Chondrocyte (in vitro differentiated cells): ENCODE results near the gene DPM1. TPM values are rescaled to one million over a fixed set of nuclear protein-coding genes. Genes with fewer than 3 reads are reported as not detected.
A peak's percentile ranks its signal among the peaks of the same experiment; 100 is the strongest.

Experiments used
- DNase-seq: peaks from one replicate; pipeline ENCODE4 v3.0.0; 2021; ENCODE audit warnings: mixed read lengths, low spot score
- H3K27ac Mint-ChIP-seq: one replicate; pipeline ENCODE4 v1.8.0; 2021; ENCODE audit warnings: mild to moderate bottlenecking, moderate library complexity, mixed read lengths; ENCODE audit not compliant: unreplicated experiment
- H3K27me3 Mint-ChIP-seq: 2 replicates; pipeline ENCODE4 v1.8.0; 2021; ENCODE audit warnings: low read depth, mixed read lengths
- H3K36me3 Mint-ChIP-seq: 2 replicates; pipeline ENCODE4 v1.8.0; 2021; ENCODE audit warnings: low read depth, mixed read lengths
- H3K4me1 Mint-ChIP-seq: 2 replicates; pipeline ENCODE4 v1.8.0; 2021; ENCODE audit warnings: low read depth, mild to moderate bottlenecking, mixed read lengths
- H3K4me3 Mint-ChIP-seq: one replicate; pipeline ENCODE4 v1.8.0; 2021; ENCODE audit warnings: mild to moderate bottlenecking, moderate library complexity, mixed read lengths; ENCODE audit not compliant: unreplicated experiment
- H3K9me3 Mint-ChIP-seq: 2 replicates; pipeline ENCODE4 v1.8.0; 2021; ENCODE audit warnings: low read depth, mixed read lengths
- total RNA-seq: library from RNA; stranded (reverse); gene quantifications from 3 replicates; pipeline ENCODE4 v1.2.1, GENCODE V29; 2021
- TF ChIP-seq, protein P1 (sequence below): fragments of 200-600 bp; sonication (generic); IDR thresholded peaks from 2 replicates; pipeline ENCODE4 v1.5.0; 2021; ENCODE audit warnings: antibody characterized with exemption, mild to moderate bottlenecking, moderate library complexity

The DPM1 gene
- total RNA-seq, 1 donor from 2014 or later: 40.5 TPM

DNA sequence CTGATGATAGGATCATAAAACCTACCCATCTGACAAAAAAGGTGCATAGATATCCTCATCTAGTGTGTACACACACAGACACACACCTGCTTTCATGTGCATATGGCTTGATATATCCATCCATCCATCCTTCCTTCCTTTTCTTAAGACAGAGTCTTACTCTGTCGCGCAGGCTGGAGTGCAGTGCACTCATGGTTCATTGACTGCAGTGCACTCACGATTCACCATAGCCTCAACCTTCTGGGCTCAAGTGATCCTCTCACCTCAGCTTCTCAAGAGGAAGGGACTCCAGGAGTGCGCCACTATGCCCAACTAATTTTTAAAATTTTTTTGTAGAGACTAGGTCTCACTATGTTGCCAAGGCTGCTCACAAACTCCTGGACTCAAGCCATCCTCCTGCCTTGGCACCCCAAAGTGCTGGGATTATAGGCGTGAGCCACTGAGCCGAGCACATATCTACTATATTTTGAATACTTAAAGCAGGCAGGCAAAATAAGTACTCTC is 54.2 kb downstream of the DPM1 start:
- Mint-ChIP-seq H3K4me1 (peaks cover 27% of the 10 kb centered on the region), H3K9me3 (no peaks in the 10 kb centered on the region), H3K27me3 (no peaks in the 10 kb centered on the region), H3K27ac (peak overlapping the region; percentile 54), H3K36me3 (peaks cover 14% of the 10 kb centered on the region), H3K4me3 (no peak overlapping the region)
- TF ChIP-seq, protein P1, sequence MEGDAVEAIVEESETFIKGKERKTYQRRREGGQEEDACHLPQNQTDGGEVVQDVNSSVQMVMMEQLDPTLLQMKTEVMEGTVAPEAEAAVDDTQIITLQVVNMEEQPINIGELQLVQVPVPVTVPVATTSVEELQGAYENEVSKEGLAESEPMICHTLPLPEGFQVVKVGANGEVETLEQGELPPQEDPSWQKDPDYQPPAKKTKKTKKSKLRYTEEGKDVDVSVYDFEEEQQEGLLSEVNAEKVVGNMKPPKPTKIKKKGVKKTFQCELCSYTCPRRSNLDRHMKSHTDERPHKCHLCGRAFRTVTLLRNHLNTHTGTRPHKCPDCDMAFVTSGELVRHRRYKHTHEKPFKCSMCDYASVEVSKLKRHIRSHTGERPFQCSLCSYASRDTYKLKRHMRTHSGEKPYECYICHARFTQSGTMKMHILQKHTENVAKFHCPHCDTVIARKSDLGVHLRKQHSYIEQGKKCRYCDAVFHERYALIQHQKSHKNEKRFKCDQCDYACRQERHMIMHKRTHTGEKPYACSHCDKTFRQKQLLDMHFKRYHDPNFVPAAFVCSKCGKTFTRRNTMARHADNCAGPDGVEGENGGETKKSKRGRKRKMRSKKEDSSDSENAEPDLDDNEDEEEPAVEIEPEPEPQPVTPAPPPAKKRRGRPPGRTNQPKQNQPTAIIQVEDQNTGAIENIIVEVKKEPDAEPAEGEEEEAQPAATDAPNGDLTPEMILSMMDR: no peak
- DNase-seq: no peak

DNA sequence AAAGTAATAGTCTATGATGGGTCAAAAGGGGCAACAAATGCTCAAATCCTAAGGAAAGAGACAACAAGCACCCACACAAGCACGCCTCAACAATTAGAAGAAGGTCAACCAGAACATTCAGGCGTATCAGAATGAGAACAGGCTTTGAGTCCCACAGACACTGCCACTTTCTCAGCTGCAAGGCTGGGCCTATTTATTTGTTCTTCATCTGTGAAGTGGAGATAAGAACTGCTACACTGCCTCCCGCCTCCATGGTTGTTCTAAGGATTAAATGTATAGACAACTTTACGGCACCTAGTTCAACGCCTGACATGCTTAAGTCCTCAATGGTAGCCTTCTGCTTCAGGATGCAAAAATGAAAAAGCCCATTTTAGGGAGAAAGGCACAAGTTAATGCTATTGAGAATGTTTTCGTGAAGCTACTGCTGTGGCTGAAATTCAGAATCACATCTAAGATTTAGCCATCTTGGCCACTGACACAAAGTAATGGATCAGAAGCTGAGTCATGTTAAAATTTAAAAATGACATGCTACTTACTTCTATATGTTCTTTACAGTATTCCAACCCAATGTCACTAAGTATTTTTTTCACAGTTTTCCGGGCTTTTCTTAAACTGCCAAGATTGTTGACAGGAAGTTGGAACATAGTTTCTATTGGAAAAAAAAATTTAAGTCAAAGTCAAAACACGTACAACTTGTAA is 54.8 kb downstream of the DPM1 start:
- peaks cover 27% of the 10 kb centered on the region for H3K4me1 Mint-ChIP-seq
- no peaks in the 10 kb centered on the region for H3K9me3 Mint-ChIP-seq
- peaks cover 14% of the 10 kb centered on the region for H3K36me3 Mint-ChIP-seq
- no peak for DNase-seq
- H3K27ac Mint-ChIP-seq: peak overlapping the region; percentile 2
- TF ChIP-seq, protein P1: no peak
- H3K4me3 Mint-ChIP-seq: no peak overlapping the region
- no peaks in the 10 kb centered on the region for H3K27me3 Mint-ChIP-seq

DNA sequence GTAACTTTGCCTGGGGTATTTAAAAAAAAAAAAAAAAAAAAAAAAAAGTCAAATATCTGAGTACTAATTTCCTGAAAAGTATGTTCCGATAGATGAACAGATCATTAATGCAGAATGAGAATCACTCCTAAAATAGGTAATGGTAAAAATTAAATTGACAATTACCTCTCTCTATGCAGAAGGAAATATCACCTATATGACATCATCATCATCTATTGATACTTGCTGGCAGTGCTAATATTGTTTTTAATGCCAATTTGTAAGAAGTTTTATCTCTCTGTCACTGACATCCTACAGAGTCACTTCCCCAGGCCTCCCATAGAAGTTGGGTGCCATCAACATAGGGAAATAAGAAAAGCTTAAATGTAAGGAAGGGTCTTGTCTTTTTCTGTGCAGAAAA is 57.0 kb downstream of the DPM1 start:
- TF ChIP-seq, protein P1: no peak
- no peak for DNase-seq
- Mint-ChIP-seq H3K9me3 (no peaks in the 10 kb centered on the region), H3K4me1 (peaks cover 21% of the 10 kb centered on the region), H3K4me3 (no peak overlapping the region), H3K27me3 (no peaks in the 10 kb centered on the region), H3K27ac (no peak overlapping the region), H3K36me3 (peaks cover 23% of the 10 kb centered on the region)

DNA sequence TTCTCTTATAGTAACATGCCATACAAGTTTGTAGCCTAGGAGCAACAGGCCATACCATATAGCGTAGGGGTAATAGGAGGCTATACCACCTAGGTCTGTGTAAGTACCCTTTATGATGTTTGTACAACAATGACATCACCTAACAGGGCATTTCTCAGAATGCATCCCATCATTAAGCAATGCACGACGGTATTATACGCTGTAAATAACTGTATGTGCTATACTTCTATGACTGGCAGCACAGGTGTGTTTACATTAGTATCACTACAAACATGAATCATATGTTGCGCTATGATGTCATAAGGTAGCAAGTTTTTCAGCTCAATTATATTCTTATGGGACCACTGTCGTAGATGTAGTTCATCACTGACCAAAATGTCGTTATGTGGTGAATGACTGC is 58.1 kb downstream of the DPM1 start:
- Mint-ChIP-seq H3K27ac (no peak overlapping the region), H3K9me3 (no peaks in the 10 kb centered on the region), H3K4me3 (no peak overlapping the region), H3K4me1 (peaks cover 16% of the 10 kb centered on the region), H3K27me3 (no peaks in the 10 kb centered on the region), H3K36me3 (peaks cover 23% of the 10 kb centered on the region)
- TF ChIP-seq, protein P1: no peak
- DNase-seq: no peak

DNA sequence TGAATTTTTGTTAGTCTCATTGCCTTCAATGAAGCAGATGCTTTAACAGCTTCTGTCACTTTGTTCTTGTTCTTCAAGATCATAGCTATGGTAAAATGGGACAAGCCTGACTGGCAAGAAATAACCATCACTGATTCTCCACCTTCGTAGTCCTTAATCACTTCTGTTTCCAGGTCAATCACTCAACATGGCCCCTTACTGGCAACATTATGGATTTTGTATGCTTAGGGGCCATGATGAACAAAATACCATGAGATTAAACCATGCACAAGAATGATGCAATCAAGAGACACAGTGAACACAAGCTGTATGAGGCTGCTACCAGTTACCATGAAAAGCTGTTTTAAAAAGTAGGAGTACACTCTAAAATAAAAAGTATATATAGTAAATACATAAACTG is 59.9 kb downstream of the DPM1 start:
- TF ChIP-seq, protein P1: no peak
- DNase-seq: no peak
- peak overlapping the region; percentile 62 for H3K27ac Mint-ChIP-seq
- H3K4me1 Mint-ChIP-seq: peaks cover 4% of the 10 kb centered on the region
- no peak overlapping the region for H3K4me3 Mint-ChIP-seq
- no peaks in the 10 kb centered on the region for H3K27me3 Mint-ChIP-seq
- H3K9me3 Mint-ChIP-seq: no peaks in the 10 kb centered on the region
- peaks cover 31% of the 10 kb centered on the region for H3K36me3 Mint-ChIP-seq
